Epithelial cell of esophagus (primary cell): ENCODE measurements around the gene SYNPO2.
A peak's percentile ranks its signal among the peaks of the same experiment; 100 is the strongest.
"Not testable (repeated sequence)": the region's sequence is repeated elsewhere in the genome, so short reads cannot be mapped to it uniquely, and the experiment has no call there.

Experiments used
- DNase-seq: peaks from one replicate; pipeline ENCODE4 v3.0.0; 2010; ENCODE audit warnings: low read depth
- H3K4me3 ChIP-seq: 2 replicates; pipeline ENCODE4 v1.5.1; 2011; ENCODE audit warnings: mild to moderate bottlenecking, low read length, control low read depth
- TF ChIP-seq, protein P1 (sequence below): IDR thresholded peaks from 2 replicates; pipeline ENCODE4 v1.5.1; 2011; ENCODE audit warnings: low read depth, mild to moderate bottlenecking, low read length, control low read depth, inconsistent platforms; ENCODE audit not compliant: insufficient read depth; ENCODE audit errors: missing control alignments

Gene SYNPO2

DNA sequence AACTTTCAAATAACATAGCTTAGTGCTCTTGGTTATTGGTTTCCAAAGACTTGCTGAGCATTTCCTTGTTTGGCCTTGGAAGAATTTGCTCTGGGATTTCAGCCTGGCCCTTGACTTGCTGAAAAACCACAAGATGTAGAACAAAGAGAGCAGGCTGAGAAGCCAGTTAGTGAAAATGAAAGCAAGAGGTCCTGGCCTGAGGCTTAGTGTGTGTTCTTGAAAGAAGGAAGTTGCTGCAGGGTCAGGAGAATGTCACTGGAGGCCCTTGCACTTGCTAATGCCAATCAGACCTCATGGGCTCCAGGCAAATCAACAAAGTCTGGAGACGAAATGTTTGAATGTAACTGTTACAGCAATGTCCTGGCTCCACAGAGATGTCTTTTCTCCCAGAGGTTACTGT, 79.4 kb downstream of the SYNPO2 start:
- DNase-seq = no peak
- TF ChIP-seq, protein P1, sequence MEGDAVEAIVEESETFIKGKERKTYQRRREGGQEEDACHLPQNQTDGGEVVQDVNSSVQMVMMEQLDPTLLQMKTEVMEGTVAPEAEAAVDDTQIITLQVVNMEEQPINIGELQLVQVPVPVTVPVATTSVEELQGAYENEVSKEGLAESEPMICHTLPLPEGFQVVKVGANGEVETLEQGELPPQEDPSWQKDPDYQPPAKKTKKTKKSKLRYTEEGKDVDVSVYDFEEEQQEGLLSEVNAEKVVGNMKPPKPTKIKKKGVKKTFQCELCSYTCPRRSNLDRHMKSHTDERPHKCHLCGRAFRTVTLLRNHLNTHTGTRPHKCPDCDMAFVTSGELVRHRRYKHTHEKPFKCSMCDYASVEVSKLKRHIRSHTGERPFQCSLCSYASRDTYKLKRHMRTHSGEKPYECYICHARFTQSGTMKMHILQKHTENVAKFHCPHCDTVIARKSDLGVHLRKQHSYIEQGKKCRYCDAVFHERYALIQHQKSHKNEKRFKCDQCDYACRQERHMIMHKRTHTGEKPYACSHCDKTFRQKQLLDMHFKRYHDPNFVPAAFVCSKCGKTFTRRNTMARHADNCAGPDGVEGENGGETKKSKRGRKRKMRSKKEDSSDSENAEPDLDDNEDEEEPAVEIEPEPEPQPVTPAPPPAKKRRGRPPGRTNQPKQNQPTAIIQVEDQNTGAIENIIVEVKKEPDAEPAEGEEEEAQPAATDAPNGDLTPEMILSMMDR = no peak

DNA sequence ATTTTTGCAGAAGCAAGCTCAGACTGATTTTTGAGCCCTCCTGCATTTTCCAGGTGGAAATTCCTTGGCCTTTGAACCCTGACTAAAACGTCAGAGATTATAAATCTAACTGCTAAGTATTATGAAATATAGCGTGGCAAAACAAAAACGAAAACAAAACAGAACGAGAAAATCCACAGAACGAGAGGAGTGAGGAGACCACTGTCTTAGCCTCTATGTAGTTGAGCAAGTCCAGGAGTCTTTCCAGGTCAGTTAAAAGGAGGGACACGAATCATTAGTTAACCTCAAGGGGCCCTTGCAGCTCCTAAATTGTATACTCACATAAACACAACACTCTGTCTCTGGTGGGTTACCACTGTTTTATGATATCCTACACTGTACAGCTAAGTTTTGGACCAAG, 80.2 kb downstream of the SYNPO2 start:
- TF ChIP-seq, protein P1 = no peak
- H3K4me3 ChIP-seq = no peak overlapping the region
- no peak for DNase-seq

More for the DNA sequence above, 79.4 kb downstream of the SYNPO2 start:
- H3K4me3 ChIP-seq = no peak overlapping the region

DNA sequence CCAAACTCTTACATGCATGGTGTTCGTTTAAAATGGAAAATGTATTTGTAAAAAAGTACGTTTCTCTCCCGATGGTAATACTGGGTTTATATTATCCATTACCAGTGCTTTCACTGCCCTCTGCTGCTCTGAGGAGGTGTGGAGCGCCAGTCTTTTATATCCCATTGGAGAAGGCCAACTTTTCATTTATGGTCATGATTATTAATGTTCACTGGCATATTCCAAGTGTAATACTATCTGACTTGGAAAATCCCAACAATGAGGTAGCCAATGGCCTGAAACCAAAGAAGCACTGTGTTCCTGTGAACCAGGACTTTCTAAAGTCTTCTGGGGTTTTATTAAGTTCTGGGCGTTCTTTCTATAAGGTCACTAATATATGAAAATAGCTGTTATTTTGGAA, 80.7 kb downstream of the SYNPO2 start:
- no peak overlapping the region for H3K4me3 ChIP-seq
- TF ChIP-seq, protein P1 = peak; percentile 84
- peak; percentile 65 for DNase-seq

DNA sequence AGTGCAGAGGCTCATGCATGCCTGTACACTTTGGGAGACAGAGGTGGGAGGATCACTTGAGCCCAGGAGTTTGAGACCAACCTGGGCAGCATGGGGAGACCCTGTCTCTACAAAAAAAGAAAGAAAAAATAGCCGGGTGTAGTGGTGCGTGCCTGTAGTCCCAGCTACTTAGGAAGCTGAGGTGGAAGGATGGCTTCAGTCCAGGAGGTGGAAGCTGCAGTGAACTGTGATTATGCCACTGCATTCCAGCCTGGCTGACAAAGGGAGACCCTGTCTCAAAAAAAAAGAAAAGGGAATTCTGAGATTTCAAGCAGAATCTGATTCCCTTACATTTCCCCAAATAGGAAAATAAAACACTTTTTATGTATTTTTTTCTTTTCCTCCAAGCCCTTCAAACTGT, 83.5 kb downstream of the SYNPO2 start:
- TF ChIP-seq, protein P1 = no peak
- no peak overlapping the region for H3K4me3 ChIP-seq
- DNase-seq = no peak

DNA sequence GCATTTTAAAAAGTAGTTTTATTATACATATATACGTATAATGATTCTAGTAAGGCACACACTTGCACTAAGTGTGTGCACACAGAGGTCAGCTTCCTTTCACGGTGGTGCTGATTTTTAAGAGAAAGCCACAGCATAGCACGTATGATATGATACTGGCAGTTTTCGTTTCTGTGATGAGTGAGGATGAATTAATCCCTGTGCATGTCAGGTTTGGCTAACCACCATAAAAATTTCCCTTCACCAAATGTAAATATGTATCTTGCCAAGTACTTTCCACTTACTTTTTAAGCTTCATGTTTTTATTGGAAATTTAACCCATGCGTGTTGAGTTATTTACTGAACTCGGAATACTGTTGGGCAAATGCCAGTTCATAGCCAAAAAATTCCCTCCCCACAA, 84.6 kb downstream of the SYNPO2 start:
- TF ChIP-seq, protein P1 = no peak

DNA sequence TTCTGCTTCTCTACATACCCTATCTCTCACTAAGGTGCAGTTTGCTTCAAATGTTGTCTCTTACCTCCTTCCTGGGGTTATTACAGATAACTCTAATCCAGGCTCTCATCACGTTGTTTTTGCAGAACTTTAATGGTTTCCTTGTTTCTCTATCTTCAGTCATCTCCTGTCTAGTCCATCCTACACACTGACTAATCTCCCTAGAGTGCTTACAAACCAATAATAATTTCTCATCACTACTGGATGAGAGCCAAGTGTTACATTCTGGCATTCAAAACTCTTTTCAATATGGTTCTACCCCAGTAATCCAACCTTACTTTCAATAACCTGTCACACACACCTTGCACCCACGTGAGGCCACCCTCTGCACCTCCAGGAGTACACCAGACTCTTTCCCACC, 86.1 kb downstream of the SYNPO2 start:
- TF ChIP-seq, protein P1 = no peak
- peak; percentile 64 for DNase-seq
- H3K4me3 ChIP-seq = no peak overlapping the region

More for the DNA sequence above, 84.6 kb downstream of the SYNPO2 start:
- H3K4me3 ChIP-seq = no peak overlapping the region
- DNase-seq = no peak

DNA sequence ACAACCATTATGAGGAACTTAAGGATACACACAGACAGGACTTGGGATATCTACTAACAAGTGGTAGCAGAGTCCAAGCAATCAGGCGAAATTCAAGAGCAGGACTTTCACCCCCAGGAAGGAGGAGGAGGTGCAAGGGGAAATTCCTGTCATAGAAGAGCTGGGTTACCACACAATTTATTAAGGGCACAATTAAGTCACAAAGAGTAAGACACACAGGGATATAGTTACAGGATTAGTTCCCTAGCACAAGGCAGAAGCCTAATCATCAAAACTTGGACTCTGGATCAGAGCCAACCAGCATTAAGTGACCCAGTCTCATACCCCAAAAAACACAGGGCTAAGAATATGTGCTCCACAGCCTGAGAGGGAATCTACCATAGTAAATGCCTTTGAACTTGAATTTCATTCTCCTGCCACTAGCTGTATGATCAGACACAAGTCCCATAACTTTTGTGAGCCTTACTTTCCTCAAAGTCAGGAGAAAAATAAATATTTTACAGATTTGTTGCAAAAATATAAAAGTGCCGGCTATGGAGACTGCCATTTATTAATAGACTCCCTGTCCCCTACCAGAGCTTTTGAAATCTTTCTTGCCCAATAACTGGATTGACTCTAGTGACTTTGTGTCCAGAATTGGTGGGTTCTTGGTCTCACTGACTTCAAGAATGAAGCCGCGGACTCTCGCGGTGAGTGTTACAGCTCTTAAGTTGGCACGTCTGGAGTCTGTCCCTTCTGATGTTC, 87.0 kb downstream of the SYNPO2 start:
- H3K4me3 ChIP-seq = no peak overlapping the region
- DNase-seq = no peak
- TF ChIP-seq, protein P1 = no peak

DNA sequence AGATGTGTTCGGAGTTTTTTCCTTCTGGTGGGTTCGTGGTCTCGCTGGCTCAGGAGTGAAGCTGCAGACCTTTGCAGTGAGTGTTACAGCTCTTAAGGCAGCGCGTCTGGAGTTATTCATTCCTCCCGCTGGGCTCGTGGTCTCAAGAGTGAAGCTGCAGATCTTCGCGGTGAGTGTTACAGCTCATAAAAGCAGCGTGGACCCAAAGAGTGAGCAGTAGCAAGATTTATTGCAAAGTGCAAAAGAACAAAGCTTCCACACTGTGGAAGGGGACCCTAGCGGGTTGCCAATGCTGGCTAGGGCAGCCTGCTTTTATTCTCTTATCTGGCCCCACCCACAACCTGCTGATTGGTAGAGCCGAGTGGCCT, 87.5 kb downstream of the SYNPO2 start:
- not testable (repeated sequence) for DNase-seq, H3K4me3 ChIP-seq

DNA sequence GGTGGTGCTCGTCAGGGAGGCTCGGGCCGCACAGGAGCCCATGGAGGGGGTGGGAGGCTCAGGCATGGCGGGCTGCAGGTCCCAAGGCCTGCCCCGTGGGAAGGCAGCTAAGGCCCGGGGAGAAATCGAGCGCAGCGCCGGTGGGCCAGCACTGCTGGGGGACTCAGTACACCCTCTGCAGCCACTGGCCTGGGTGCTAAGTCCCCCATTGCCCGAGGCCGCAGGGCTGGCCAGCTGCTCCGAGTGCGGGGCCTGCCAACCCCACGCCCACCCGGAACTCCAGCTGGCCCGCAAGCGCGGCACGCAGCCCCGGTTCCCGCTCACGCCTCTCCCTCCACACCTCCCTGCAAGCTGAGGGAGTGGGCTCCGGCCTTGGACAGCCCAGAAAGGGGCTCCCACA, 88.4 kb downstream of the SYNPO2 start:
- not testable (repeated sequence) for H3K4me3 ChIP-seq, DNase-seq
